Stimulated activated CD4-positive, alpha-beta T cell treated with anti-CD3 and anti-CD28 coated beads, Interleukin-4, amount 100 ng/mL, for 4 hours (primary cell): ENCODE results near the gene ZNRF2.

ENCODE experiments used
- DNase-seq, 2 experiments: peaks; one replicate each; pipeline ENCODE4 v3.0.0-alpha.2; 2020

Gene ZNRF2

GRCh38 chr7:30284298-30285066, at the start of gene ZNRF2:
Gene ZNRF2 (plus strand): TSS chr7:30284597. CDS start chr7:30285358, 761 bp downstream.
- DNase-seq: peak; percentile 97 to 99

GRCh38 chr7:30237271-30237695, 47.1 kb upstream of the ZNRF2 start:
- DNase-seq: no peak

- no peak for DNase-seq
Observed at GRCh38 chr7:30238721-30239441, 45.5 kb upstream of the ZNRF2 start.

GRCh38 chr7:30240106-30240800, 44.1 kb upstream of the ZNRF2 start:
- DNase-seq: no peak

- DNase-seq: no peak
Observed at GRCh38 chr7:30241767-30242166, 42.6 kb upstream of the ZNRF2 start.

GRCh38 chr7:30244340-30244739, 40.1 kb upstream of the ZNRF2 start:
- DNase-seq: no peak

- no peak for DNase-seq
Observed at GRCh38 chr7:30245913-30246312, 38.5 kb upstream of the ZNRF2 start.

GRCh38 chr7:30246392-30246791, 38.0 kb upstream of the ZNRF2 start:
- no peak for DNase-seq

GRCh38 chr7:30247541-30248401, 36.6 kb upstream of the ZNRF2 start:
- no peak for DNase-seq

- no peak for DNase-seq
Observed at GRCh38 chr7:30249316-30249715, 35.1 kb upstream of the ZNRF2 start.

GRCh38 chr7:30249986-30250774, 34.2 kb upstream of the ZNRF2 start:
- no peak for DNase-seq

GRCh38 chr7:30251708-30252329, 32.6 kb upstream of the ZNRF2 start:
- DNase-seq: no peak

- DNase-seq: no peak
Observed at GRCh38 chr7:30252885-30253795, 31.3 kb upstream of the ZNRF2 start.

- DNase-seq: no peak
Observed at GRCh38 chr7:30253796-30254165, 30.6 kb upstream of the ZNRF2 start.

- no peak for DNase-seq
Observed at GRCh38 chr7:30254248-30254647, 30.1 kb upstream of the ZNRF2 start.

GRCh38 chr7:30254717-30255063, 29.7 kb upstream of the ZNRF2 start:
- no peak for DNase-seq

- no peak for DNase-seq
Observed at GRCh38 chr7:30255064-30255769, 29.2 kb upstream of the ZNRF2 start.

GRCh38 chr7:30256349-30256858, 28.0 kb upstream of the ZNRF2 start:
- no peak for DNase-seq

GRCh38 chr7:30260246-30260768, 24.1 kb upstream of the ZNRF2 start:
- no peak for DNase-seq
